Measurements from ENCODE around the gene ST6GALNAC4.
A peak's percentile ranks its signal among the peaks of the same experiment; 100 is the strongest.

The ST6GALNAC4 gene

GRCh38 chr9:127868278-127868902 is 48.5 kb downstream of the ST6GALNAC4 start:
- TF ChIP-seq MYC (IDR thresholded peaks at IDR 0.05; ENCODE audit: low read depth, low read length) (no peak), MAX (IDR thresholded peaks at IDR 0.05; ENCODE audit: low read depth, low read length) (no peak), CTCF (IDR thresholded peaks at IDR 0.05; ENCODE audit: low read depth, low read length) (no peak), POLR2A (IDR thresholded peaks at IDR 0.05; ENCODE audit: extremely low read depth, insufficient read length) (no peak)
- DNase-seq (ENCODE audit: low read depth) = no peak
- H3K4me3 ChIP-seq (ENCODE audit: low read depth, low read length) = no peak overlapping the region

GRCh38 chr9:127867356-127868277 is 49.2 kb downstream of the ST6GALNAC4 start:
- DNase-seq (ENCODE audit: low read depth) = no peak
- TF ChIP-seq POLR2A (IDR thresholded peaks at IDR 0.05; ENCODE audit: extremely low read depth, insufficient read length) (no peak), CTCF (IDR thresholded peaks at IDR 0.05; ENCODE audit: low read depth, low read length) (no peak), MAX (IDR thresholded peaks at IDR 0.05; ENCODE audit: low read depth, low read length) (no peak), MYC (IDR thresholded peaks at IDR 0.05; ENCODE audit: low read depth, low read length) (no peak)
- H3K4me3 ChIP-seq (ENCODE audit: low read depth, low read length) = no peak overlapping the region

- no peak overlapping the region for H3K4me3 ChIP-seq (ENCODE audit: low read depth, low read length)
- TF ChIP-seq CTCF (IDR thresholded peaks at IDR 0.05; ENCODE audit: low read depth, low read length) (no peak), MAX (IDR thresholded peaks at IDR 0.05; ENCODE audit: low read depth, low read length) (no peak), MYC (IDR thresholded peaks at IDR 0.05; ENCODE audit: low read depth, low read length) (no peak), POLR2A (IDR thresholded peaks at IDR 0.05; ENCODE audit: extremely low read depth, insufficient read length) (no peak)
Observed at GRCh38 chr9:127866535-127866934, 50.3 kb downstream of the ST6GALNAC4 start.

GRCh38 chr9:127865645-127866464 is 51.0 kb downstream of the ST6GALNAC4 start:
- TF ChIP-seq MAX (IDR thresholded peaks at IDR 0.05; ENCODE audit: low read depth, low read length) (no peak), POLR2A (IDR thresholded peaks at IDR 0.05; ENCODE audit: extremely low read depth, insufficient read length) (no peak), CTCF (IDR thresholded peaks at IDR 0.05; ENCODE audit: low read depth, low read length) (no peak), MYC (IDR thresholded peaks at IDR 0.05; ENCODE audit: low read depth, low read length) (no peak)
- H3K4me3 ChIP-seq (ENCODE audit: low read depth, low read length) = no peak overlapping the region

More at GRCh38 chr9:127866535-127866934, 50.3 kb downstream of the ST6GALNAC4 start:
- DNase-seq (ENCODE audit: low read depth) = no peak

GRCh38 chr9:127863191-127863621 is 53.6 kb downstream of the ST6GALNAC4 start:
- TF ChIP-seq POLR2A (IDR thresholded peaks at IDR 0.05; ENCODE audit: extremely low read depth, insufficient read length) (no peak), MYC (IDR thresholded peaks at IDR 0.05; ENCODE audit: low read depth, low read length) (no peak), MAX (IDR thresholded peaks at IDR 0.05; ENCODE audit: low read depth, low read length) (no peak), CTCF (IDR thresholded peaks at IDR 0.05; ENCODE audit: low read depth, low read length) (no peak)
- no peak overlapping the region for H3K4me3 ChIP-seq (ENCODE audit: low read depth, low read length)
- peak; percentile 46 for DNase-seq (ENCODE audit: low read depth)

More at GRCh38 chr9:127865645-127866464, 51.0 kb downstream of the ST6GALNAC4 start:
- no peak for DNase-seq (ENCODE audit: low read depth)

Measured in NB4 (cell line).